Thymus (tissue), 11 donors: ENCODE data around the gene CUL9. TPM values are rescaled to one million over a fixed set of nuclear protein-coding genes. Genes with fewer than 3 reads are reported as not detected.

Experiments used
- DNase-seq, 9 donors: peaks; one replicate each; pipeline ENCODE4 v3.0.0-alpha.2; 2013; ENCODE audit warnings: low spot score in 9 of 9, low read depth in 6 of 9, missing footprints in 1 of 9
- H3K27ac ChIP-seq, 2 donors: one replicate each; pipeline ENCODE4 v1.5.1; 2013; ENCODE audit warnings: control low read depth in 1 of 2, low read depth in 1 of 2, low read length in 1 of 2, mild to moderate bottlenecking in 1 of 2, moderate library complexity in 1 of 2
- H3K27me3 ChIP-seq, 2 donors: one replicate each; pipeline ENCODE4 v1.5.1; 2013; ENCODE audit warnings: low read length in 1 of 2; ENCODE audit not compliant: control insufficient read depth in 2 of 2, insufficient read depth in 1 of 2
- H3K36me3 ChIP-seq, 2 donors: one replicate each; pipeline ENCODE4 v1.5.1; 2013; ENCODE audit warnings: low read length in 1 of 2, mild to moderate bottlenecking in 1 of 2, moderate library complexity in 1 of 2; ENCODE audit not compliant: control insufficient read depth in 2 of 2, insufficient read depth in 2 of 2
- H3K4me1 ChIP-seq, 2 donors: one replicate each; pipeline ENCODE4 v1.5.1; 2013; ENCODE audit warnings: low read length in 2 of 2; ENCODE audit not compliant: control insufficient read depth in 2 of 2, insufficient read depth in 2 of 2
- H3K4me3 ChIP-seq, 2 donors: one replicate each; pipeline ENCODE4 v1.5.1; 2013; ENCODE audit warnings: low read length in 2 of 2, control low read depth in 1 of 2, mild to moderate bottlenecking in 1 of 2
- H3K9me3 ChIP-seq, 2 donors: one replicate each; pipeline ENCODE4 v1.5.1; 2013; ENCODE audit warnings: low read length in 1 of 2, mild to moderate bottlenecking in 1 of 2; ENCODE audit not compliant: control insufficient read depth in 2 of 2, insufficient read depth in 1 of 2
- WGBS: extraction: QIAGEN DNeasy Blood & Tissue Kit; methylation state at CpG from one replicate; pipeline ENCODE4 v1.1.7; 2013; 5-methylcytosine and 5-hydroxymethylcytosine counted together
- polyA plus RNA-seq: library from polyadenylated mRNA; stranded (reverse); fragments of 200-250 nt; gene quantifications from one replicate; pipeline ENCODE4 v1.2.3, GENCODE V29; 2013
- total RNA-seq: library from RNA; stranded (reverse); fragments of 120-200 nt; gene quantifications from one replicate; pipeline ENCODE4 v1.2.4, GENCODE V29; 2013
- donor health status: healthy.

The CUL9 gene
- total and polyA plus RNA-seq, 2 donors: 25.3 to 119 TPM

DNA sequence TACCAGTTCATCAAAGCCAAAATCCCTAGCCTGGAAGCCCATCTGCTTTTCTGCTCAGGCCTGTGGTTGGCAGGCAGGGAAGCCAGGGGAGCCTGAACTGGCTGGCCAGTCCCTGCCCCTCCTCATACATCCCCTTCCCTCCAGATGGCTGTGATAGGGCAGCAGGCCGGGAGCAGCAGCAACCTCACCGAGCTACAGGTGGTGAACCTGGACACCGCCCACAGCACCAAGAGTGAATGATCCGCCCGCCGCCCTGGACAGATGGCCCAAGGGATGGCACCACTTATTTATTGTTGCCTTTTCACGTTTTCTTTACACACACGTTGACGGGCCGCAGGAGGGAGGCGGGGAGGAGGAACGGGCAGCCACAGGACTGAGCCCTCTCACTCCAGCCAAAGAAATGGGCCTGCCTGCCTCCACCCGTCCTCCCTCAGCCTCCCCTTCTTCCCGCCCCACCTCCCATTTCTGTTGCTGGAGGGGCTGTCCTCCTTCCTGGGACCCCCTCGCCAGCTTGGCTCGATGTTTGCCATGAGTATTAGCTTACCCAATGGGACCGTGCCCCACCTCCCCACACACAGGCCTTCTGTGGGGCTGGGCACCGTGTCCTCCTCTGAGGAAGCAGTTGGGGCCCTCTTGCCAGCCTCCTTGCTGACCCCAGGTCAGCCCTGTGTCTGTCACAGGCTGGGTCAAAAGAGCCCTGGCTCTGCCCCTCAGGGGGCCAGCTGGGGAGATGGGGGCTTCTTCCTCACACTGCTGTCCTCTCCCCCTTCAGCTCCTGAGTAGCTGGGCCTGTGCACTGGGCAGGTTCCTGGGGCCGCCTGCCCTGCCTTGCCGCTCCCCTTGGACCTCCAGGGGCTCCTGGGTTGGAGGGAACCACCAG lies 2.8 kb upstream of the CUL9 start:
- peaks cover 0 to 6% of the 10 kb centered on the region in 2 donors for H3K9me3 ChIP-seq
- no peak for DNase-seq
- H3K27ac ChIP-seq: no peak overlapping the region
- WGBS: 99% methylated on average over 20 of the region's 20 CpGs
- peaks cover 35 to 46% of the 10 kb centered on the region in 2 donors for H3K36me3 ChIP-seq
- H3K4me3 ChIP-seq: no peak overlapping the region
- no peaks in the 10 kb centered on the region for H3K27me3 ChIP-seq
- peaks cover 21 to 40% of the 10 kb centered on the region in 2 donors for H3K4me1 ChIP-seq

DNA sequence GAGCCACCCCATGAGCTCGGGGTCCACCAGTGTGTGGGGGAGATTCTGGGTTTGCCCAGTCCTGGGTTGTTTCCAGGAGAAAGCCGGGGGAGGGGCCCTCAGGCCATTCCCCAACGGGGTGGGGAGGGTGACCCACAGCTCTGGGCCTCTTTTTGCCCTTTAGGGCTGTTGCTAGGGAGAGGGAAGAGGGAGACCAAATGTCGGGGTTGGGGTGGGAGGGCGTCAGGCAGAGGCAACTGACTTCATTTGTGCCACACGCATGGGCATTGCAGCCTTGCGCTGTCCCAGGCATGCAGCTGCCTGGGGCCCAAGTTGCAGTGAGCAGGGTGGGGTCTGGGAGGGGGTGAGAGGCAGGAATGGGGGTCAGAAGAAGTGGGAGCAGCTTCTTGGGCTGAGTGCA lies 1.9 kb upstream of the CUL9 start:
- Histone ChIP-seq H3K27me3 (no peaks in the 10 kb centered on the region), H3K27ac (no peak overlapping the region), H3K4me1 (peaks cover 21 to 38% of the 10 kb centered on the region in 2 donors), H3K4me3 (no peak overlapping the region), H3K36me3 (peaks cover 40 to 42% of the 10 kb centered on the region in 2 donors), H3K9me3 (peaks cover 0 to 6% of the 10 kb centered on the region in 2 donors)
- 92% methylated on average over 7 of the region's 7 CpGs for WGBS
- DNase-seq: no peak

DNA sequence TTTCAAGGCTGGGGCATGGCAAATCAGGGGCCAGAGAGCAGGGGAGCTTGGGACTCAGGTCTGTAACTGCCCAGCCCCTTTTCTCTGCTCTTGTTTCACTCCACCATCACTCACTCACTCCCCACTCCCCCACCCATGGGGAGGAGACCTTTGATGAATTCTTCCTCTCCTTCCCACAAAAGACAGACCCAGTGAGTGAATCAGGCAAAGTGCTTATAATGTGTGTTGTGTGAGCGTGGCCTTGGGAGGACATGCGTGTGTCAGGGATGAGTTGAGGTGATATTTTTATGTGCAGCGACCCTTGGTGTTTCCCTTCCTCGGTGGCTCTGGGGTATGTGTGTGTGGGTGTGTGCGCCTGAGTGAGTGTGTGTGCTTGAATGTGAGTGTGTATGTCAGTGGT lies 1.0 kb upstream of the CUL9 start:
- WGBS: 87% methylated on average over 5 of the region's 5 CpGs
- DNase-seq: no peak

DNA sequence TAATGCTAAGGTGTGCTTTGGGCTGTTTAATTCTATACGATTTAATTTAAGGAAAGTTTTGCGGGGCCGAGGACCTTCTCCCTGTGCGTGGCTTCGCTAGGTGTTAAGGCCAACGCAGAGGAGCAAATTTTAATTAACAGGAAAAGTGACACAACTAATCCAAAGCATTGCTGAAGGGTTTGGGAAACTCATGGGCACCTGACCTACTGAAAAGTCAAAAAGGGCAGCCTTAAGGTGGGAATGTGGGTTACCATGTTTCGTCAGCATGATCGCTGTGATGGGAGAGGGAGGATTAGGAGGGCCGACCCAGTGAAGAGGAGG lies 415 bp upstream of the CUL9 start:
- Histone ChIP-seq H3K9me3 (peaks cover 0 to 2% of the 10 kb centered on the region in 2 donors), H3K27me3 (no peaks in the 10 kb centered on the region), H3K27ac (peak overlapping the region; percentile 56 to 86), H3K4me1 (peaks cover 30 to 45% of the 10 kb centered on the region in 2 donors), H3K36me3 (peaks cover 34 to 41% of the 10 kb centered on the region in 2 donors), H3K4me3 (peak overlapping the region; percentile 79 to 86)
- 72% methylated on average over 9 of the region's 9 CpGs for WGBS
- no peak for DNase-seq

More for the DNA sequence above, 1.0 kb upstream of the CUL9 start:
- Histone ChIP-seq H3K9me3 (peaks cover 0 to 2% of the 10 kb centered on the region in 2 donors), H3K36me3 (peaks cover 36 to 41% of the 10 kb centered on the region in 2 donors), H3K4me1 (peaks cover 30 to 39% of the 10 kb centered on the region in 2 donors), H3K27ac (peak overlapping the region; percentile 46 to 56), H3K27me3 (no peaks in the 10 kb centered on the region), H3K4me3 (no peak overlapping the region)

DNA sequence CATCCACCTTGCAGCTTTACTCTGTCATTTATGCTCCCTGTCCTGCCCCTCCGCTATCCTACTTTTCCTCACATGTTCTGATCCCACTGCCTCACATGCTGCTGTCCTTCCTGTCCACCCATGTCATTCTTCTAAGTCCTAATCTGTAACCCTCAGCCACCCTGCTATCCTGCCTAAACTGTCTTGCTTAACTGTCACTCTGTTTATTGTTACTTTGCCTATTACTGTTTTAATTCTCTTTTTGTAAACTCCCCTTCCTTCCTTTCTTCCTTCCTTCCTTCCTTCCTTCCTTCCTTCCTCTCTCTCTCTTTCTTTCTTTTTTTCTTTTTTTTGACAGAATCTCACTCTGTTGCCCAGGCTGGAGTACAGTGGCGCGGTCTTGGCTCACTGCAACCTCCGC lies 1.4 kb downstream of the CUL9 start:
- Histone ChIP-seq H3K27me3 (no peaks in the 10 kb centered on the region), H3K27ac (peak overlapping the region in 1 of 2 donors; percentile 72), H3K4me3 (no peak overlapping the region), H3K9me3 (peaks cover 0 to 6% of the 10 kb centered on the region in 2 donors), H3K36me3 (peaks cover 44 to 48% of the 10 kb centered on the region in 2 donors), H3K4me1 (peaks cover 30 to 49% of the 10 kb centered on the region in 2 donors)
- DNase-seq: no peak
- WGBS: over 99% methylated on average over 4 of the region's 4 CpGs

DNA sequence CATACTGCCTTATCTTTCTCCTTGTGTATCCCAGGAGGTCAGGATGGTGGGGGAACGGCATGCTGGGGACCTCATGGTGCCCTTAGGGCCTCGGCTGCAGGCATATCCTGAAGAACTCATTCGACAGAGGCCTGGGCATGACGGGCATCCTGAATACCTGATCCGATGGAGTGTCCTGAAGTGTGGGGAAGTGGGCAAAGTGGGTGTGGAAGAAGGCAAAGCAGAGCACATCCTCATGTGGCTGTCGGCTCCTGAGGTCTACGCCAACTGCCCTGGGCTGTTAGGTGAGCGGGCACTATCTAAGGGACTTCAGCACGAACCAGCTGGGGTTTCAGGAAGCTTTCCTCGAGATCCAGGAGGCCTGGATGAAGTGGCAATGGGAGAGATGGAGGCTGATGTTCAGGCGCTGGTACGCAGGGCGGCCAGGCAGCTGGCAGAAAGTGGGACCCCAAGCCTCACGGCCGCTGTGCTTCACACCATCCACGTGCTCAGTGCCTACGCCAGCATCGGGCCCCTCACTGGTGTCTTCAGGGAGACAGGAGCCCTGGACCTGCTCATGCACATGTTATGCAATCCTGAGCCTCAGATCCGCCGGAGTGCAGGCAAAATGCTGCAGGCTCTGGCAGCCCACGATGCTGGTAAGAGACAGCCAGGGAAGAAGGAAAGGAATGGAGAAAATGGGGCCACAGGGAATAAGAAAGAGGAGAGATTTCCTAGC lies 2.4 kb downstream of the CUL9 start:
- Histone ChIP-seq H3K27me3 (no peaks in the 10 kb centered on the region), H3K4me1 (peaks cover 30 to 49% of the 10 kb centered on the region in 2 donors), H3K27ac (peak overlapping the region; percentile 46 to 78), H3K4me3 (no peak overlapping the region), H3K36me3 (peaks cover 37 to 43% of the 10 kb centered on the region in 2 donors), H3K9me3 (peaks cover 0 to 6% of the 10 kb centered on the region in 2 donors)
- no peak for DNase-seq
- 98% methylated on average over 21 of the region's 21 CpGs for WGBS

DNA sequence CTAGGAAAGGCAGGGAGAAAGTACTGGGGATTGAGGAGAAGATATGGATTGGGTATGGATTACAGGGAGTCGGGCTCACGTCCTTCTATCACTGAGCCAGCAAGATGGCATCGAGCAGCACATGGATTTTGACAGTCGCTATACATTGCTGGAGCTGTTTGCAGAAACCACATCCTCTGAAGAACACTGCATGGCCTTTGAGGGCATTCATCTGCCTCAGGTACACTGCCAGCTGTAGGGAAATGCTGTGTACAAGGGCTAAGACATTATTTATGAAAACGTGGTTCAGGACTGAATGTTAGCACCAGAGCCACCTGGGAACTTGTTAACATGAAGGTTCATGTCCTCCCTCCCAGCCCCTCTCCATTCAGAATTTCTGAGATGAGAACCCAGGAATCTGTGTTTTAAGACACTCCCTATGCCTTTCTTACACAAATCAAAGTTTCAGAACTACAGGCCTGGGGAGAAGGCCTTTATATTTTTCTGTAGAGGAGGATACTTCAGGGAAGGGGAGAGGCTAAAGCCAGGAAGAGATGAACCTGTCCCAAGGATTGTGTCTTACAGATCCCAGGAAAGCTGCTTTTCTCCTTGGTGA lies 3.5 kb downstream of the CUL9 start:
- Histone ChIP-seq H3K36me3 (peaks cover 31 to 42% of the 10 kb centered on the region in 2 donors), H3K4me3 (no peak overlapping the region), H3K27me3 (no peaks in the 10 kb centered on the region), H3K27ac (peak overlapping the region; percentile 78 to 90), H3K9me3 (peaks cover 0 to 6% of the 10 kb centered on the region in 2 donors), H3K4me1 (peaks cover 30 to 49% of the 10 kb centered on the region in 2 donors)
- peak in 6 of 9 donors; percentile 50 to 88 (median 70) for DNase-seq
- WGBS: 37% methylated on average over 5 of the region's 5 CpGs

DNA sequence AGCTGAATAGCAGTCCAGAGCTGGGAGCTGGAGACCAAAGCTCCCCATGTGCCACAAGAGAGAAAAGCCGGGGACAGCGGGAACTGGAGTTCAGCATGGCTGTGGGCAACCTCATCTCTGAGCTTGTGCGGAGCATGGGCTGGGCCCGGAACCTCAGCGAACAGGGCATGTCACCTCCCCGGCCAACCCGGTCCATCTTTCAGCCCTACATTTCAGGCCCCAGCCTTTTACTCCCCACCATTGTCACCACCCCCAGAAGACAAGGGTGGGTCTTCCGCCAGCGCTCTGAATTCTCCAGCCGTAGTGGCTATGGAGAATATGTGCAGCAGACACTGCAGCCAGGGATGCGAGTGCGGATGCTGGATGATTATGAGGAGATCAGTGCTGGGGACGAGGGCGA lies 4.0 kb downstream of the CUL9 start:
- peaks cover 0 to 6% of the 10 kb centered on the region in 2 donors for H3K9me3 ChIP-seq
- peak overlapping the region; percentile 78 to 90 for H3K27ac ChIP-seq
- no peak for DNase-seq
- H3K4me3 ChIP-seq: no peak overlapping the region
- peaks cover 34 to 46% of the 10 kb centered on the region in 2 donors for H3K36me3 ChIP-seq
- 99% methylated on average over 14 of the region's 14 CpGs for WGBS
- no peaks in the 10 kb centered on the region for H3K27me3 ChIP-seq
- peaks cover 30 to 47% of the 10 kb centered on the region in 2 donors for H3K4me1 ChIP-seq
